Uterus (tissue), 2 donors: ENCODE measurements around the gene INS.

Experiments
- CTCF ChIP-seq, 4 experiments: fragments of 200-600 bp in 2 of 4; fragments of 450-650 bp in 2 of 4; sonication (generic) in 2 of 4; IDR thresholded peaks; one replicate each; pipeline ENCODE4 v1.5.1; 2016 to 2019; ENCODE audit warnings: antibody characterized with exemption in 4 of 4, mild to moderate bottlenecking in 2 of 4, moderate library complexity in 1 of 4
- POLR2A ChIP-seq, 2 donors: fragments of 450-650 bp; IDR thresholded peaks; one replicate each; pipeline ENCODE4 v1.6.1; 2016; ENCODE audit warnings: antibody characterized with exemption in 2 of 2, mild to moderate bottlenecking in 1 of 2, moderate library complexity in 1 of 2

GRCh38 chr11:2138068-2138430 is 23.0 kb downstream of the INS start:
- no peak for TF ChIP-seq CTCF (IDR thresholded peaks at IDR 0.05)
- no peak for TF ChIP-seq POLR2A (IDR thresholded peaks at IDR 0.05)
